MM.1S (cell line): ENCODE results near the gene NUP50.

Source experiments
- DNase-seq: peaks from one replicate; pipeline ENCODE4 v3.0.0-alpha.2; 2015
- H2AFZ ChIP-seq: fragments of 300-600 bp; sonication (generic); 2 replicates; pipeline ENCODE4 v1.6.0; 2016; ENCODE audit warnings: antibody characterized with exemption, low read length
- H3F3A ChIP-seq: fragments of 300-600 bp; sonication (generic); 2 replicates; pipeline ENCODE4 v1.6.1; 2016; ENCODE audit warnings: mild to moderate bottlenecking, antibody characterized with exemption, low read length, moderate library complexity, mixed read lengths; ENCODE audit not compliant: insufficient read depth
- H3K27ac ChIP-seq: fragments of 300-600 bp; sonication (generic); 2 replicates; pipeline ENCODE4 v1.5.1; 2016; ENCODE audit warnings: mild to moderate bottlenecking, low read length
- H3K27me3 ChIP-seq: fragments of 300-600 bp; sonication (generic); replicated peaks from 2 replicates; pipeline ENCODE4 v1.6.0; 2016; ENCODE audit warnings: low read length; ENCODE audit not compliant: insufficient read depth
- H3K36me3 ChIP-seq: fragments of 300-600 bp; sonication (generic); replicated peaks from 2 replicates; pipeline ENCODE4 v1.6.1; 2016; ENCODE audit warnings: mild to moderate bottlenecking, low read length, mixed read lengths; ENCODE audit not compliant: insufficient read depth
- H3K4me1 ChIP-seq: fragments of 300-600 bp; sonication (generic); 2 replicates; pipeline ENCODE4 v1.6.1; 2016; ENCODE audit warnings: low read length, mixed read lengths
- H3K4me2 ChIP-seq: fragments of 300-600 bp; sonication (generic); 2 replicates; pipeline ENCODE4 v1.6.0; 2016; ENCODE audit warnings: low read depth, low read length
- H3K4me3 ChIP-seq: fragments of 300-600 bp; sonication (generic); 2 replicates; pipeline ENCODE4 v1.5.1; 2016; ENCODE audit warnings: low read length, mixed read lengths
- H3K79me2 ChIP-seq: fragments of 300-600 bp; sonication (generic); 2 replicates; pipeline ENCODE4 v1.6.1; 2016; ENCODE audit warnings: mixed run types, low read length, mixed read lengths
- H3K9ac ChIP-seq: fragments of 300-600 bp; sonication (generic); 2 replicates; pipeline ENCODE4 v1.6.1; 2016; ENCODE audit warnings: low read length, mixed read lengths
- H3K9me2 ChIP-seq: fragments of 300-600 bp; sonication (generic); replicated peaks from 2 replicates; pipeline ENCODE4 v1.6.1; 2016; ENCODE audit warnings: mild to moderate bottlenecking, low read length, mixed read lengths; ENCODE audit not compliant: insufficient read depth
- H3K9me3 ChIP-seq: fragments of 300-600 bp; sonication (generic); replicated peaks from 2 replicates; pipeline ENCODE4 v1.6.1; 2016; ENCODE audit warnings: mild to moderate bottlenecking, low read length, mixed read lengths; ENCODE audit not compliant: insufficient read depth
- H4K20me1 ChIP-seq: fragments of 300-600 bp; sonication (generic); 2 replicates; pipeline ENCODE4 v1.6.1; 2016; ENCODE audit warnings: mild to moderate bottlenecking, low read length, moderate library complexity, mixed read lengths; ENCODE audit not compliant: insufficient read depth
- EZH2 ChIP-seq: fragments of 300-600 bp; sonication (generic); optimal IDR thresholded peaks from 2 replicates; pipeline ENCODE3; 2017; ENCODE audit warnings: low read depth, mild to moderate bottlenecking, antibody characterized with exemption, low read length, mixed read lengths
- EZH2phosphoT487 ChIP-seq: fragments of 300-600 bp; sonication (generic); IDR thresholded peaks from 2 replicates; pipeline ENCODE4 v1.6.1; 2018; ENCODE audit warnings: antibody characterized with exemption, low read length
- TF ChIP-seq, protein P1 (sequence below): fragments of 300-600 bp; sonication (generic); IDR thresholded peaks from 2 replicates; pipeline ENCODE4 v1.5.1; 2016; ENCODE audit warnings: antibody characterized with exemption, low read length, mixed read lengths

The NUP50 gene

DNA sequence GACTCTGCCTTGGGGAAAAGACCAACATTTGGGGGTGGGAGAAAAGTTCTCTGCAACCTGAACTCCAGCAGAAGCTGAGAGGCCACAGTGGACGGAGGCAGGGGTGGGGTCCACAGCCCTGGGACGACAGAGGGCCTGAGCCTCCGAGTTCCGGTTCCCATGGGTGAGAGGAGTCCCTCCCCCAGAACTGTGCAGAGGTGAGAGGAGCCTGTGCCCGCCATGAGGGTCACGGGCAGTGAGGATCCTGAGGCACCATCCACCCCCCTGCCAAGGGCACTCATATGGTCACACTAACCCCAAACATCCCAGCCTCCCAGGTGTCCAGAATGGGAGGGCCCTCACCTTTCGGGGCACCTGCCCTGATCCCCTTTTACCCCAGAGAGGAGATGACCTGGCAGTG, 46.4 kb downstream of the NUP50 start:
- no peak overlapping the region for H3K27ac ChIP-seq
- H3K4me3 ChIP-seq: no peak overlapping the region
- H3K79me2 ChIP-seq: peaks cover 78% of the 10 kb centered on the region
- no peaks in the 10 kb centered on the region for H3K9me3 ChIP-seq
- TF ChIP-seq, protein P1, sequence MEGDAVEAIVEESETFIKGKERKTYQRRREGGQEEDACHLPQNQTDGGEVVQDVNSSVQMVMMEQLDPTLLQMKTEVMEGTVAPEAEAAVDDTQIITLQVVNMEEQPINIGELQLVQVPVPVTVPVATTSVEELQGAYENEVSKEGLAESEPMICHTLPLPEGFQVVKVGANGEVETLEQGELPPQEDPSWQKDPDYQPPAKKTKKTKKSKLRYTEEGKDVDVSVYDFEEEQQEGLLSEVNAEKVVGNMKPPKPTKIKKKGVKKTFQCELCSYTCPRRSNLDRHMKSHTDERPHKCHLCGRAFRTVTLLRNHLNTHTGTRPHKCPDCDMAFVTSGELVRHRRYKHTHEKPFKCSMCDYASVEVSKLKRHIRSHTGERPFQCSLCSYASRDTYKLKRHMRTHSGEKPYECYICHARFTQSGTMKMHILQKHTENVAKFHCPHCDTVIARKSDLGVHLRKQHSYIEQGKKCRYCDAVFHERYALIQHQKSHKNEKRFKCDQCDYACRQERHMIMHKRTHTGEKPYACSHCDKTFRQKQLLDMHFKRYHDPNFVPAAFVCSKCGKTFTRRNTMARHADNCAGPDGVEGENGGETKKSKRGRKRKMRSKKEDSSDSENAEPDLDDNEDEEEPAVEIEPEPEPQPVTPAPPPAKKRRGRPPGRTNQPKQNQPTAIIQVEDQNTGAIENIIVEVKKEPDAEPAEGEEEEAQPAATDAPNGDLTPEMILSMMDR: no peak
- TF ChIP-seq EZH2phosphoT487: no peak
- TF ChIP-seq EZH2: no peak
- H3K9ac ChIP-seq: no peak overlapping the region
- H2AFZ ChIP-seq: no peak overlapping the region
- H3K4me1 ChIP-seq: no peaks in the 10 kb centered on the region
- no peak for DNase-seq
- no peaks in the 10 kb centered on the region for H3K9me2 ChIP-seq
- no peaks in the 10 kb centered on the region for H3K36me3 ChIP-seq
- peaks cover under 1% of the 10 kb centered on the region; the same call in 1 of the 2 replicates for H4K20me1 ChIP-seq
- no peaks in the 10 kb centered on the region for H3F3A ChIP-seq
- H3K4me2 ChIP-seq: no peak overlapping the region
- H3K27me3 ChIP-seq: no peaks in the 10 kb centered on the region

GRCh38 chr22:45210577-45210976, 46.9 kb downstream of the NUP50 start:
- Histone ChIP-seq H3K27ac (no peak overlapping the region), H3K9me2 (no peaks in the 10 kb centered on the region), H2AFZ (no peak overlapping the region), H3K36me3 (no peaks in the 10 kb centered on the region), H3K4me1 (no peaks in the 10 kb centered on the region), H3K9me3 (no peaks in the 10 kb centered on the region), H3K9ac (no peak overlapping the region), H3K4me2 (no peak overlapping the region), H4K20me1 (peaks cover 5% of the 10 kb centered on the region; the same call in 1 of the 2 replicates), H3K27me3 (no peaks in the 10 kb centered on the region), H3K4me3 (no peak overlapping the region), H3K79me2 (peaks cover 82% of the 10 kb centered on the region), H3F3A (no peaks in the 10 kb centered on the region)
- TF ChIP-seq EZH2phosphoT487: no peak
- TF ChIP-seq EZH2: no peak
- TF ChIP-seq, protein P1: no peak
- no peak for DNase-seq

GRCh38 chr22:45210991-45211390, 47.3 kb downstream of the NUP50 start:
- Histone ChIP-seq H3K79me2 (peaks cover 86% of the 10 kb centered on the region), H3K27ac (no peak overlapping the region), H3K9ac (no peak overlapping the region), H3K4me1 (no peaks in the 10 kb centered on the region), H3K27me3 (no peaks in the 10 kb centered on the region), H3K9me2 (no peaks in the 10 kb centered on the region), H3K4me3 (no peak overlapping the region), H3K36me3 (no peaks in the 10 kb centered on the region), H3K4me2 (no peak overlapping the region), H3F3A (no peaks in the 10 kb centered on the region), H2AFZ (no peak overlapping the region), H4K20me1 (peaks cover 6% of the 10 kb centered on the region; the same call in 1 of the 2 replicates), H3K9me3 (no peaks in the 10 kb centered on the region)
- TF ChIP-seq EZH2phosphoT487 (no peak), EZH2 (no peak)
- TF ChIP-seq, protein P1: no peak
- no peak for DNase-seq
